ENCODE measurements around the gene EXOSC2.

The EXOSC2 gene

DNA sequence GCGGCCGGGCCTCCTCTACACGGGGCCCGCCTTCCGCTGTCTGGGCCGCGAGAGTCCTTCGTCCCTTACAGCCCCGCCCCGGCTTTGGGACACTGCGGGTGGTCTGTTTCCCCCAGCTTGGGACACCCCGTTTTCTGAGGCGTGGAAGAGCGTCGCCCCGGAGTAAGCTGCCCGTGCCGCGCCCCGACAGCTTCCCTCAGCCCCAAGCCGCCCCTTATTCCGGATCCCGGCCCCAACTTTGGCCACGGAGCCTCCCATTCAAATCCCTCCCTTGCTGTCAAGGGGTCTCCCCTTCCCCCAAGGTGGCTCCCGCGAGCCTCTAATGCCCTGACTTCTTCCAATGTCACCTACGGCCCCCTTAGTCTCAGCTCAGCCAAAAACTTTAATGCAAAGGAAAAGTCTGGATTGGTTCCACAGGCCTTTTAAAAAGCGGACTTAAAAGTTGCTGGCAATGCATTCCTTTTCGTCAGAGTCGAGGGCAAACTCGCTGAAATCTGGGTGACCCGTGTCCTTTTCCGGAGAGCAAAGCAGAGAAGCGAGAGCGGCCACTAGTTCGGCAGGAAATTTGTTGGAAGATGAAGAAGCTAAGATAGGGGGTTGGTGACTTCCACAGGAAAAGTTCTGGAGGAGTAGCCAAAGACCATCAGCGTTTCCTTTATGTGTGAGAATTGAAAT lies 19.8 kb downstream of the EXOSC2 start:
- Histone ChIP-seq H2AFZ (ENCODE audit: low read length, unreplicated experiment) (peak overlapping the region; percentile 81), H3K27ac (ENCODE audit: low read depth, low read length) (peak overlapping the region; percentile 92), H3K4me3 (ENCODE audit: low read depth, low read length) (peak overlapping the region; percentile 91), H3K27me3 (ENCODE audit: insufficient read depth, low read length) (no peaks in the 10 kb centered on the region), H3K36me3 (ENCODE audit: insufficient read depth, low read length) (no peaks in the 10 kb centered on the region), H3K4me1 (ENCODE audit: control insufficient read depth, insufficient read depth, low read length, unreplicated experiment) (peaks cover 11% of the 10 kb centered on the region), H3K79me2 (ENCODE audit: control insufficient read depth, insufficient read depth, low read length, unreplicated experiment) (peaks cover 55% of the 10 kb centered on the region)

DNA sequence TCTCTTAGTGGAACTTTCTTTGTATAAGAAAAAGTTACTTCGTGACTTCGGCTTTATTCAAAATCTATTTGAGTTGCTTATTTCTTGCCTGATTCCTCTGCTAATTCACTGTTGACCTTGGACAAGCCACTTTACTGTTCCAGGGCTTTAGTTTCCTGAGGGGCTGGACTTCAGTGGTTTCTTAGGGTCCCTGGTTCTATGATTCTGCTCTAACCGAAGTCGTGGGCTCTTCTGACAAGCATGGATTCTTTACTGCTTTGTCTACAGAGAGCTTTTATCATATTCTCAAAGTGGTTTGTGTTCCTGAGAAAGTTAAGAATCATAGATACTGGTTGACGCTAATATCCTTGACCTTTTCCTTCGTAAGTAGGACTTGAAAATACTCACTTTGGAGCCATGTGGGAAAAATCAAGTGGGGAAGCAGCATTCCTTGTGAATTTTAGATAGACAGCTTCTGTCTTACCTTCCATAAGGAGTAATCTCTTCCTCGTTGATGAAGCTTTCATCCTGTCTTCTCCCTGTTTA lies 21.1 kb downstream of the EXOSC2 start:
- peak overlapping the region; percentile 91 for H3K4me3 ChIP-seq (ENCODE audit: low read depth, low read length)
- H2AFZ ChIP-seq (ENCODE audit: low read length, unreplicated experiment): no peak overlapping the region
- H3K27me3 ChIP-seq (ENCODE audit: insufficient read depth, low read length): no peaks in the 10 kb centered on the region
- H3K36me3 ChIP-seq (ENCODE audit: insufficient read depth, low read length): no peaks in the 10 kb centered on the region
- H3K79me2 ChIP-seq (ENCODE audit: control insufficient read depth, insufficient read depth, low read length, unreplicated experiment): peaks cover 67% of the 10 kb centered on the region
- peak overlapping the region; percentile 92; the same call in 1 of the 2 replicates for H3K27ac ChIP-seq (ENCODE audit: low read depth, low read length)
- H3K4me1 ChIP-seq (ENCODE audit: control insufficient read depth, insufficient read depth, low read length, unreplicated experiment): peaks cover 11% of the 10 kb centered on the region

DNA sequence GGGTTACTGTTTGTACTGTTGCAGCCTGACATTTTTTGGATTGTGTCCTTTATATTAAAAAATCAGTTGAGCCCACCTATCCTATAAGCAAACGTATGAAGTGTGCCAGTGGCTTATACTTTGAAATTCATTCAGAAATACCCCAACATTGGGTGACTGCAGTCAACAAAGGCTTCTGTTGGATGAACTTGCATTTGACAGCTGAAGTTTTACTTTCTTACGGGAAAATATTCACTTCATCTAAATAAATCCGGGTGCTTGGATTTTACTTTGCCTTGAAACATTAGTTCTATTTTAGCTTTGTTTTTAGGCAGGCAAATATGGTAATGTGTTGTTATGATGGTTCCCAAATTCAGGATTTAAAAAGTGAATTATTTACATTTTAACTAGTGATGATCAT lies 21.7 kb downstream of the EXOSC2 start:
- Histone ChIP-seq H3K4me3 (ENCODE audit: low read depth, low read length) (peak overlapping the region; percentile 91), H3K27ac (ENCODE audit: low read depth, low read length) (peak overlapping the region; percentile 92), H2AFZ (ENCODE audit: low read length, unreplicated experiment) (no peak overlapping the region), H3K27me3 (ENCODE audit: insufficient read depth, low read length) (no peaks in the 10 kb centered on the region), H3K36me3 (ENCODE audit: insufficient read depth, low read length) (no peaks in the 10 kb centered on the region), H3K4me1 (ENCODE audit: control insufficient read depth, insufficient read depth, low read length, unreplicated experiment) (peaks cover 11% of the 10 kb centered on the region), H3K79me2 (ENCODE audit: control insufficient read depth, insufficient read depth, low read length, unreplicated experiment) (peaks cover 73% of the 10 kb centered on the region)

DNA sequence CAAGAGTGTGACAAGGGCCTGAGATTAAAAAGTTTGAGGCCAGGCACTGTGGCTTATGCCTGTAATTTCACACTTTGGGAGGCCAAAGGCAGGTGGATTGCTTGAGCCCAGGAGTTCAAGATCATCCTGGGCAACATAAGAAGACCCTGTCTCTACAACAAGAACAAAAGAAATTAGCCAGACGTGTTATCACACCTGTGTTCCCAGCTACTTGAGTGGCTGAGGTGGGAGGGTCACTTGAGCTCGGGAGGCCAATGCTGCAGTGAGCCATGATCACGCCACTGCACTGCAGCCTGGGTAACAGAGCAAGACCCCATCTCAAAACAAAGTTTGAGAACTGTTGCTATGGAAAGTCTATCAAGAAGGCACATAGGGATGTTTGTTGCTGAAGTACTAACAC lies 25.0 kb downstream of the EXOSC2 start:
- peaks cover 11% of the 10 kb centered on the region for H3K4me1 ChIP-seq (ENCODE audit: control insufficient read depth, insufficient read depth, low read length, unreplicated experiment)
- H3K27ac ChIP-seq (ENCODE audit: low read depth, low read length): no peak overlapping the region
- no peaks in the 10 kb centered on the region for H3K27me3 ChIP-seq (ENCODE audit: insufficient read depth, low read length)
- no peak overlapping the region for H3K4me3 ChIP-seq (ENCODE audit: low read depth, low read length)
- no peak overlapping the region for H2AFZ ChIP-seq (ENCODE audit: low read length, unreplicated experiment)
- no peaks in the 10 kb centered on the region for H3K36me3 ChIP-seq (ENCODE audit: insufficient read depth, low read length)
- H3K79me2 ChIP-seq (ENCODE audit: control insufficient read depth, insufficient read depth, low read length, unreplicated experiment): peaks cover 82% of the 10 kb centered on the region

DNA sequence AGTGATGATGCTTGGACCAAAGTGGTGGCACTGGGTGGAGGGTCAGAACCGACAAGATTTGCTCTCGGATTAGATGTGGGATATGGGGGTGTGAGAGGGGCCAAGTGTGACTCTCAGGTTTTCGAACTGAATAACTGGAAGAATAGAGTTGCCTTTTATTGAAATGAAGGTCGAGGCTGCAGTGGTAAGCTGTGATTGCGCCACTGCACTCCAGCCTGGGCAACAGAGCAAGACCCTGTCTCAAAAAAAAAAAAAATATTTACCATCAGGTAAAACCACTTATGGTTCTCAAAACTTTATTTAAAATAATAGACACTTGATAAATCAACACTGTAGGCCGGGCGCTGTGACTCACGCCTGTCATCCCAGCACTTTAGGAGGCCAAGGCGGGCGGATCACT lies 27.2 kb downstream of the EXOSC2 start:
- Histone ChIP-seq H3K4me1 (ENCODE audit: control insufficient read depth, insufficient read depth, low read length, unreplicated experiment) (peaks cover 5% of the 10 kb centered on the region), H3K36me3 (ENCODE audit: insufficient read depth, low read length) (no peaks in the 10 kb centered on the region), H3K27ac (ENCODE audit: low read depth, low read length) (no peak overlapping the region), H3K27me3 (ENCODE audit: insufficient read depth, low read length) (no peaks in the 10 kb centered on the region), H2AFZ (ENCODE audit: low read length, unreplicated experiment) (no peak overlapping the region), H3K4me3 (ENCODE audit: low read depth, low read length) (no peak overlapping the region), H3K79me2 (ENCODE audit: control insufficient read depth, insufficient read depth, low read length, unreplicated experiment) (peaks cover 66% of the 10 kb centered on the region)

DNA sequence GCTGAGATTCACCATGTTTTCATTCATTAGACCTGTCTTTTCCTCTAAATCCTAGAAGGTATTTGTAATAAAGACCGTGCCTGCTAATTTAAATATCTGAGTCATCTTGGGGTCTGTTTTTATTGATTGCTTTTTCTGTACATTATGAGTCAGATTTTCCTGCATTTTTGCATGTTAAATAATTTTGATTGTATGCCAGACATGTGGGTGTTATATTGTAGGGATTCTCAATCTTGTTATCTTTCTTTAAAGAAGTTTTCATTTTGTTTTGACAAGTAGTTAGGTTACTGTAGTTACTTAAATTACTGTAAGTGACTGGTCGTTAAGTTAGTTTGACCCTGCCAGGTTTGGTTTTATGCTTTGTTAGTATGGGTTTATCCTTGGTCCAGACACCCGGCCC lies 35.1 kb downstream of the EXOSC2 start:
- 0 out of 2 replicates have a peak overlapping the region, but pooled peaks have one; percentile 1 for H3K4me3 ChIP-seq (ENCODE audit: low read depth, low read length)
- H3K27me3 ChIP-seq (ENCODE audit: insufficient read depth, low read length): no peaks in the 10 kb centered on the region
- peaks cover 45% of the 10 kb centered on the region for H3K79me2 ChIP-seq (ENCODE audit: control insufficient read depth, insufficient read depth, low read length, unreplicated experiment)
- no peaks in the 10 kb centered on the region for H3K36me3 ChIP-seq (ENCODE audit: insufficient read depth, low read length)
- H3K27ac ChIP-seq (ENCODE audit: low read depth, low read length): peak overlapping the region; percentile 85
- peaks cover 35% of the 10 kb centered on the region for H3K4me1 ChIP-seq (ENCODE audit: control insufficient read depth, insufficient read depth, low read length, unreplicated experiment)
- no peak overlapping the region for H2AFZ ChIP-seq (ENCODE audit: low read length, unreplicated experiment)

DNA sequence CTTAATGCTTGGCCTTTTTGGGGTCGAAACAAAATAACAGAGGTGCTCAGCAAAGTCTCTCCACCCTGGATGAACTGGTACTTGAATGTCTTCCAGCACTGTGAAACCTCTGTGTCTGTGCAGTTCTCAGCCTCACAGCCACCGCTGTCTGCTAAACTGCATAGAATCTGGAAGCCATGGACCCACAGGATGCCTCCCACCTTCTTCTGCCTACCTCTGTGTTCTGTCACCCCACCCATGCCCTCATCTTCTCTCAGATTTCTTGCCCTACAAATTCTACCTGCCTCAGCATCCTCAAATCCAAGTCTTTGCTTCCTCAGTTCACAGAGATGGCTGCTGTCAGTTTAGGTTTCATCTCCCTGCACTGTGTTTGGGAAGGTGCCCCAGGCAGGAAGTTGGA lies 35.6 kb downstream of the EXOSC2 start:
- no peaks in the 10 kb centered on the region for H3K27me3 ChIP-seq (ENCODE audit: insufficient read depth, low read length)
- peak overlapping the region; percentile 85 for H3K27ac ChIP-seq (ENCODE audit: low read depth, low read length)
- H2AFZ ChIP-seq (ENCODE audit: low read length, unreplicated experiment): no peak overlapping the region
- H3K79me2 ChIP-seq (ENCODE audit: control insufficient read depth, insufficient read depth, low read length, unreplicated experiment): peaks cover 48% of the 10 kb centered on the region
- H3K36me3 ChIP-seq (ENCODE audit: insufficient read depth, low read length): no peaks in the 10 kb centered on the region
- 0 out of 2 replicates have a peak overlapping the region, but pooled peaks have one; percentile 1 for H3K4me3 ChIP-seq (ENCODE audit: low read depth, low read length)
- H3K4me1 ChIP-seq (ENCODE audit: control insufficient read depth, insufficient read depth, low read length, unreplicated experiment): peaks cover 35% of the 10 kb centered on the region

DNA sequence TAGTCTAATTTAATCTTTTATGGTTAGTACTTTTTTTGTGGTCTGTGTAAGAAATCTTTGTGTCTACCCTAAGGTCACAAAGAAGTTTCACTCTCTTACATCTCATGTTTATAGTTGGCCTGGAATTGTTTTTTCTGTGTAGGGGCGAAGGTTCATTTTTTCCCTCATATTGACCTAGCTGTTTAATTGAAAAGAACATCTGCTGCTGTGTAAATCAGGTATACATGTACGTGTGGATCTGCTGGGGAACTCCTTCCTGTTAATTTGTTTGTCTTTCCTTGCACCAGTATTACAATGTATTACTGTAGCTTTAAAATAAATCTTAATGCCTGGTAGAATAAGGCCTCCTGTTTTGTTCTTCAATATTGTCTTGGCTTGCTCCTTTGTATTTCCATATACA lies 37.8 kb downstream of the EXOSC2 start:
- peaks cover 35% of the 10 kb centered on the region for H3K4me1 ChIP-seq (ENCODE audit: control insufficient read depth, insufficient read depth, low read length, unreplicated experiment)
- no peak overlapping the region for H3K4me3 ChIP-seq (ENCODE audit: low read depth, low read length)
- no peak overlapping the region for H3K27ac ChIP-seq (ENCODE audit: low read depth, low read length)
- H3K27me3 ChIP-seq (ENCODE audit: insufficient read depth, low read length): no peaks in the 10 kb centered on the region
- H3K79me2 ChIP-seq (ENCODE audit: control insufficient read depth, insufficient read depth, low read length, unreplicated experiment): peaks cover 56% of the 10 kb centered on the region
- H2AFZ ChIP-seq (ENCODE audit: low read length, unreplicated experiment): no peak overlapping the region
- no peaks in the 10 kb centered on the region for H3K36me3 ChIP-seq (ENCODE audit: insufficient read depth, low read length)

DNA sequence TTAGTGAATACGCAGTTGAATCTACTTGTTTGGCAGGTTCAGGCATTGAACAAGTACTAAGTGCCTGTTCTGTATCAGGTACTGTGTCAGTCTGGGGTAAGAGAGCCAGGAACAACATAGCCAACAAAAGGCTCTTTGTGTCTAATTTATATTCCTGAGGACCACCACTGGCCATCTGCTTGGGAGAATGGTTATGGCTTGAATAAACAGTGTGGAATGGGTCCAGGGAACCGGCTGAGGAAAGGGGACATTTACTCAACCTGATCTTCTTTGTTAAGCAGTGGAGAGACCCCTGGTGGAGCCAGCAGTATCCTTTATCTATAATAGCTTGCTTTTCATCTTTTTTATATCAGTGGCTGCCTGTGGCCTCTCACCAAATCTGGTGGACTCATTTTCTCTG lies 38.6 kb downstream of the EXOSC2 start:
- Histone ChIP-seq H3K27me3 (ENCODE audit: insufficient read depth, low read length) (no peaks in the 10 kb centered on the region), H3K36me3 (ENCODE audit: insufficient read depth, low read length) (no peaks in the 10 kb centered on the region), H3K79me2 (ENCODE audit: control insufficient read depth, insufficient read depth, low read length, unreplicated experiment) (peaks cover 53% of the 10 kb centered on the region), H3K27ac (ENCODE audit: low read depth, low read length) (peak overlapping the region; percentile 60), H2AFZ (ENCODE audit: low read length, unreplicated experiment) (no peak overlapping the region), H3K4me3 (ENCODE audit: low read depth, low read length) (no peak overlapping the region), H3K4me1 (ENCODE audit: control insufficient read depth, insufficient read depth, low read length, unreplicated experiment) (peaks cover 35% of the 10 kb centered on the region)

DNA sequence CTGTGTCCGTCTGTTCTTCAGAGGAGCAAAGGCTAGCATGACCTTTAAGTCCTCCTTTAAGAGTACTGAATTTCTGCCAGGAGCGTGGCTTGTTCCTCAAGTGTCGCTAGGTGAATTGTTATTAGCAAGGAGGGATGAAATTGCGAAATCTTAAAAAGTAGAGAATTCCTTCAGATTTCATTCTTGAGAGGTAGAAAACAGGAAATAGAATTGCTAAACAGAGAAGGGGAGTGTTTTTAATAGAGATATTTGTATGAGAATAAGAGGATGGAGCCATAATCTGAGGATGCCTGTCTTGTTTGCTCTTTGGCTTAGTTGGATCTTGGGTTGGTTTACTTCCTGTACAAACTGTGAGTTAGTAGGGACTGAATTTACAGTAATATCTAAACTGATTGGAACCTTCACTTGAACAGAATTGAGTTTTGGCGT lies 39.2 kb downstream of the EXOSC2 start:
- H3K27ac ChIP-seq (ENCODE audit: low read depth, low read length): peak overlapping the region; percentile 60
- H3K4me3 ChIP-seq (ENCODE audit: low read depth, low read length): 0 out of 2 replicates have a peak overlapping the region, but pooled peaks have one; percentile 19
- H3K4me1 ChIP-seq (ENCODE audit: control insufficient read depth, insufficient read depth, low read length, unreplicated experiment): peaks cover 30% of the 10 kb centered on the region
- H3K36me3 ChIP-seq (ENCODE audit: insufficient read depth, low read length): no peaks in the 10 kb centered on the region
- H2AFZ ChIP-seq (ENCODE audit: low read length, unreplicated experiment): peak overlapping the region; percentile 62
- H3K27me3 ChIP-seq (ENCODE audit: insufficient read depth, low read length): no peaks in the 10 kb centered on the region
- peaks cover 53% of the 10 kb centered on the region for H3K79me2 ChIP-seq (ENCODE audit: control insufficient read depth, insufficient read depth, low read length, unreplicated experiment)

DNA sequence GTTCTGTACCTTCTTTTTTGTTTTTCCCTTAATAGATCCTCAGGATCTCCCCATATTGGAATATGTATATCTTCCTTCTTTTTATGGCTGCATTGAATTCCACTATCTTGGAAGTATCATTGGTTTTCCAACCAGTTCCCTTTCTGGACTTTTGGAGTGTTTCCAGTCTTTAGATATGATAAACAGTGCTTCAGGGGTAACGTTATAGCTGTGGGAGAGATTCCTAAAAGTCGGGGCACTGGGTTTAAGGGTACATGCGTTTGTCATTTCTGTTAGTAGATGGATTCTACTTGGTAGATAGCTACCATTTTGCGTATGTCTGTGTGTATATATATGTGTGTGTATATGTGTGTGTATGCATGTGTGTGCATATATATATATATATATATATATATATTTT lies 42.0 kb downstream of the EXOSC2 start:
- H3K79me2 ChIP-seq (ENCODE audit: control insufficient read depth, insufficient read depth, low read length, unreplicated experiment): peaks cover 56% of the 10 kb centered on the region
- no peaks in the 10 kb centered on the region for H3K27me3 ChIP-seq (ENCODE audit: insufficient read depth, low read length)
- no peak overlapping the region for H3K27ac ChIP-seq (ENCODE audit: low read depth, low read length)
- no peak overlapping the region for H2AFZ ChIP-seq (ENCODE audit: low read length, unreplicated experiment)
- H3K4me3 ChIP-seq (ENCODE audit: low read depth, low read length): no peak overlapping the region
- H3K36me3 ChIP-seq (ENCODE audit: insufficient read depth, low read length): 0 out of 2 replicates have a peak, but pooled peaks cover 6% of the 10 kb centered on the region
- H3K4me1 ChIP-seq (ENCODE audit: control insufficient read depth, insufficient read depth, low read length, unreplicated experiment): peaks cover 15% of the 10 kb centered on the region
